ENCODE data around the gene ADAMTS12. TPM values are rescaled to one million over a fixed set of nuclear protein-coding genes. Genes with fewer than 3 reads are reported as not detected.

ADAMTS12 gene
- total RNA-seq, 1 experiment from 2014 or later = not detected

DNA sequence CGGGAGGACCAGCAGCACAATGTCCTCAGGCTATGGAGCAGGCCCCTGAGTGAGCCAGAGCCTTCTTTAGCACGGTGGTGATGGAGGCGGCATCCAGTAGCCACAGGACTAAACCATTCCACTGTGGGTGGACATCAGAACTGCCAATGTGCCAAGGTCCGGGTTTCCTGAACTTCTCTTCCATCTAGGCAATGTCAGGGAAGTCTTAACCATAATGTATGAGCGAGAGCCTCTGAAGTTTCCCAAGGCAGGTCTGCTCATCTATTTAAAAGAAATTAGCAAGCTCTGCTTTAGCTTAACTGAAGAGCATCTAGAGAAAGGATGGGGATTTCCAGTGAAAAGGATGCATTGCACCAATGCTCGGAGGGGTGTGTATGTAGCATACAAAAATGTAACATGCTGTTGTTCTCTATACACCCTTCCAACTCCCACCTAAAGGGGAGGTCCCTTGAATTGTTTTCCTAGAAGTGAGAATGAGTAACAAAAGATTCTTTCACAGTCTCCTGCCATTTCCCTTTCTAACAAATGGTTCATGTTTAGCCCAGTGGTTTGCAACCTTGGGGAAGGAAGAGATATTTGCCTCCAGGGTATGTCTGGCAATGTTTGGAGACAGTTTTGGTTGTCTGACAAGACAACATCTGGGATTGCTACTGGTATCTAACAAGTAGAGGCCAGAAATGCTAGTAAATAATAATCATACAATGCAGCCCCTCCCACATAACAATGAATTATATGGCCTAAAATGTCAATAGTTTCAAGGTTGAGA lies 38.3 kb upstream of the ADAMTS12 start:
- intact Hi-C loops (cut with micrococcal nuclease; ENCODE audit: unreplicated experiment) = loop anchor here (10.0 kb wide), 1 partner anchor 195 kb away; no protein-coding TSS in a partner anchor
- H3K36me3 ChIP-seq (ENCODE audit: control insufficient read depth, insufficient read depth, low read length) = no peaks in the 10 kb centered on the region
- no peaks in the 10 kb centered on the region for H3K4me1 ChIP-seq
- ChIA-PET POLR2A (no interaction called here), CTCF (no interaction called here)
- H3K4me3 ChIP-seq (ENCODE audit: low read depth, low read length) = no peak overlapping the region
- no peaks in the 10 kb centered on the region for H3K4me1 Mint-ChIP-seq (ENCODE audit: low read depth, unreplicated experiment)
- TF ChIP-seq, protein P1, sequence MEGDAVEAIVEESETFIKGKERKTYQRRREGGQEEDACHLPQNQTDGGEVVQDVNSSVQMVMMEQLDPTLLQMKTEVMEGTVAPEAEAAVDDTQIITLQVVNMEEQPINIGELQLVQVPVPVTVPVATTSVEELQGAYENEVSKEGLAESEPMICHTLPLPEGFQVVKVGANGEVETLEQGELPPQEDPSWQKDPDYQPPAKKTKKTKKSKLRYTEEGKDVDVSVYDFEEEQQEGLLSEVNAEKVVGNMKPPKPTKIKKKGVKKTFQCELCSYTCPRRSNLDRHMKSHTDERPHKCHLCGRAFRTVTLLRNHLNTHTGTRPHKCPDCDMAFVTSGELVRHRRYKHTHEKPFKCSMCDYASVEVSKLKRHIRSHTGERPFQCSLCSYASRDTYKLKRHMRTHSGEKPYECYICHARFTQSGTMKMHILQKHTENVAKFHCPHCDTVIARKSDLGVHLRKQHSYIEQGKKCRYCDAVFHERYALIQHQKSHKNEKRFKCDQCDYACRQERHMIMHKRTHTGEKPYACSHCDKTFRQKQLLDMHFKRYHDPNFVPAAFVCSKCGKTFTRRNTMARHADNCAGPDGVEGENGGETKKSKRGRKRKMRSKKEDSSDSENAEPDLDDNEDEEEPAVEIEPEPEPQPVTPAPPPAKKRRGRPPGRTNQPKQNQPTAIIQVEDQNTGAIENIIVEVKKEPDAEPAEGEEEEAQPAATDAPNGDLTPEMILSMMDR (IDR thresholded peaks at IDR 0.05; ENCODE audit: insufficient read depth in 1 of 2, low read depth in 1 of 2, low read length in 1 of 2, severe bottlenecking in 1 of 2, unreplicated experiment in 1 of 2) = no peak
- H3K9me3 ChIP-seq = no peaks in the 10 kb centered on the region
- no peak overlapping the region for H3K4me3 Mint-ChIP-seq (ENCODE audit: unreplicated experiment)
- no peaks in the 10 kb centered on the region for H3K27me3 ChIP-seq (replicated peaks; ENCODE audit: control insufficient read depth, insufficient read depth, low read length)
- BruUV-seq (replicated peaks) = no TSS peak
- H3K9me3 Mint-ChIP-seq (ENCODE audit: unreplicated experiment) = no peaks in the 10 kb centered on the region
- peaks cover 11% of the 10 kb centered on the region for H3K27me3 Mint-ChIP-seq (ENCODE audit: insufficient read depth, unreplicated experiment)
- no peak for DNase-seq
- H3K36me3 Mint-ChIP-seq (ENCODE audit: insufficient read depth, unreplicated experiment) = no peaks in the 10 kb centered on the region
- H3K27ac Mint-ChIP-seq (ENCODE audit: unreplicated experiment) = no peak overlapping the region

- Histone ChIP-seq H3K36me3 (ENCODE audit: control insufficient read depth, insufficient read depth, low read length) (no peaks in the 10 kb centered on the region), H3K4me1 (no peaks in the 10 kb centered on the region), H3K9me3 (no peaks in the 10 kb centered on the region), H3K4me3 (ENCODE audit: low read depth, low read length) (no peak overlapping the region), H3K27me3 (replicated peaks; ENCODE audit: control insufficient read depth, insufficient read depth, low read length) (no peaks in the 10 kb centered on the region)
- no peaks in the 10 kb centered on the region for H3K36me3 Mint-ChIP-seq (ENCODE audit: insufficient read depth, unreplicated experiment)
- H3K27me3 Mint-ChIP-seq (ENCODE audit: insufficient read depth, unreplicated experiment) = peaks cover 11% of the 10 kb centered on the region
- ChIA-PET POLR2A (no interaction called here), CTCF (no interaction called here)
- DNase-seq = no peak
- H3K9me3 Mint-ChIP-seq (ENCODE audit: unreplicated experiment) = no peaks in the 10 kb centered on the region
- TF ChIP-seq, protein P1 (IDR thresholded peaks at IDR 0.05; ENCODE audit: insufficient read depth in 1 of 2, low read depth in 1 of 2, low read length in 1 of 2, severe bottlenecking in 1 of 2, unreplicated experiment in 1 of 2) = no peak
- no peak overlapping the region for H3K27ac Mint-ChIP-seq (ENCODE audit: unreplicated experiment)
- intact Hi-C loops (cut with micrococcal nuclease; ENCODE audit: unreplicated experiment) = no loop called here
- H3K4me3 Mint-ChIP-seq (ENCODE audit: unreplicated experiment) = no peak overlapping the region
- no peaks in the 10 kb centered on the region for H3K4me1 Mint-ChIP-seq (ENCODE audit: low read depth, unreplicated experiment)
- BruUV-seq (replicated peaks) = no TSS peak
Measured at GRCh38 chr5:33928283-33928682, 36.5 kb upstream of the ADAMTS12 start.

DNA sequence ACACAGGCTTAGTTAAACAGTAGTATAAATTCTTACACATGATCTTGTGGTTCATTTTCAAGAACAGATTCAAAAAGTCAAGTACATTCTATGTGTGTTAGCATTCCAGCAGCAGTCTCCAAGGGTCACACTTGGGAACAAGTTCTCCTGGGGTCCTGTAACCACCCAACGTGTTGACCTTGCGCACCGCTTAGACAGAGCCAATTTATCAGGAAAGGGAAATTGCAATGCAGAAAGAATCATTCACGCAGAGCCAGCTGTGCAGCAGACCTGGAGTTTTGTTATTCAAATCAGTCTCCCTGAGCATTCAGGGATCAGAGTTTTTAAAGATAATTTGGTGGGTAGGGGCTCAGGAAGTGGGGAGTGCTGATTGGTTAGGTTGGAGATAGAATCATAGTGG lies 35.9 kb upstream of the ADAMTS12 start:
- no TSS peak for BruUV-seq (replicated peaks)
- intact Hi-C loops (cut with micrococcal nuclease; ENCODE audit: unreplicated experiment) = no loop called here
- H3K27me3 Mint-ChIP-seq (ENCODE audit: insufficient read depth, unreplicated experiment) = peaks cover 11% of the 10 kb centered on the region
- H3K36me3 Mint-ChIP-seq (ENCODE audit: insufficient read depth, unreplicated experiment) = no peaks in the 10 kb centered on the region
- H3K36me3 ChIP-seq (ENCODE audit: control insufficient read depth, insufficient read depth, low read length) = no peaks in the 10 kb centered on the region
- ChIA-PET POLR2A (no interaction called here), CTCF (no interaction called here)
- TF ChIP-seq, protein P1 (IDR thresholded peaks at IDR 0.05; ENCODE audit: insufficient read depth in 1 of 2, low read depth in 1 of 2, low read length in 1 of 2, severe bottlenecking in 1 of 2, unreplicated experiment in 1 of 2) = no peak
- no peaks in the 10 kb centered on the region for H3K4me1 Mint-ChIP-seq (ENCODE audit: low read depth, unreplicated experiment)
- no peak for DNase-seq
- H3K27me3 ChIP-seq (replicated peaks; ENCODE audit: control insufficient read depth, insufficient read depth, low read length) = no peaks in the 10 kb centered on the region
- H3K4me1 ChIP-seq = no peaks in the 10 kb centered on the region
- no peak overlapping the region for H3K4me3 Mint-ChIP-seq (ENCODE audit: unreplicated experiment)
- no peaks in the 10 kb centered on the region for H3K9me3 Mint-ChIP-seq (ENCODE audit: unreplicated experiment)
- no peaks in the 10 kb centered on the region for H3K9me3 ChIP-seq
- H3K27ac Mint-ChIP-seq (ENCODE audit: unreplicated experiment) = no peak overlapping the region
- no peak overlapping the region for H3K4me3 ChIP-seq (ENCODE audit: low read depth, low read length)
